ENCODE data around the gene CFAP45. TPM values are rescaled to one million over a fixed set of nuclear protein-coding genes. Genes with fewer than 3 reads are reported as not detected.
A peak's percentile ranks its signal among the peaks of the same experiment; 100 is the strongest.

CFAP45 gene
- total and polyA plus RNA-seq, 2 donors from 2014 or later: 1.0 to 14.2 TPM

GRCh38 chr1:159941591-159942560 lies 41.9 kb upstream of the CFAP45 start:
- DNase-seq: peak in 3 of 5 donors; percentile 32 to 45 (median 40)
- H3K9ac ChIP-seq (ENCODE audit: low read length in 3 of 3): no peak overlapping the region

GRCh38 chr1:159941141-159941540 lies 41.2 kb upstream of the CFAP45 start:
- intact Hi-C loops (cut with DNase I): no loop called here
- H3K27ac ChIP-seq (ENCODE audit: low read depth in 2 of 2, low read length in 2 of 2): no peak overlapping the region
- DNase-seq: peak in 2 of 5 donors; percentile 36
- H3K4me1 ChIP-seq (ENCODE audit: control insufficient read depth in 2 of 3, insufficient read depth in 2 of 3, low read depth in 1 of 3, low read length in 3 of 3): peaks cover 0 to 8% (median 0%) of the 10 kb centered on the region in 3 donors
- H3K9ac ChIP-seq (ENCODE audit: low read length in 3 of 3): no peak overlapping the region
- FAIRE-seq: no peak
- H3K9me3 ChIP-seq (ENCODE audit: control insufficient read depth in 2 of 3, insufficient read depth in 1 of 3, low read length in 3 of 3): no peaks in the 10 kb centered on the region
- no peaks in the 10 kb centered on the region for H3K36me3 ChIP-seq (ENCODE audit: control insufficient read depth in 2 of 3, insufficient read depth in 3 of 3, low read length in 3 of 3)
- TF ChIP-seq, protein P1, sequence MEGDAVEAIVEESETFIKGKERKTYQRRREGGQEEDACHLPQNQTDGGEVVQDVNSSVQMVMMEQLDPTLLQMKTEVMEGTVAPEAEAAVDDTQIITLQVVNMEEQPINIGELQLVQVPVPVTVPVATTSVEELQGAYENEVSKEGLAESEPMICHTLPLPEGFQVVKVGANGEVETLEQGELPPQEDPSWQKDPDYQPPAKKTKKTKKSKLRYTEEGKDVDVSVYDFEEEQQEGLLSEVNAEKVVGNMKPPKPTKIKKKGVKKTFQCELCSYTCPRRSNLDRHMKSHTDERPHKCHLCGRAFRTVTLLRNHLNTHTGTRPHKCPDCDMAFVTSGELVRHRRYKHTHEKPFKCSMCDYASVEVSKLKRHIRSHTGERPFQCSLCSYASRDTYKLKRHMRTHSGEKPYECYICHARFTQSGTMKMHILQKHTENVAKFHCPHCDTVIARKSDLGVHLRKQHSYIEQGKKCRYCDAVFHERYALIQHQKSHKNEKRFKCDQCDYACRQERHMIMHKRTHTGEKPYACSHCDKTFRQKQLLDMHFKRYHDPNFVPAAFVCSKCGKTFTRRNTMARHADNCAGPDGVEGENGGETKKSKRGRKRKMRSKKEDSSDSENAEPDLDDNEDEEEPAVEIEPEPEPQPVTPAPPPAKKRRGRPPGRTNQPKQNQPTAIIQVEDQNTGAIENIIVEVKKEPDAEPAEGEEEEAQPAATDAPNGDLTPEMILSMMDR (IDR thresholded peaks at IDR 0.05; ENCODE audit: borderline replicate concordance, extremely low read depth, insufficient read depth): no peak
- no peaks in the 10 kb centered on the region for H3K27me3 ChIP-seq (ENCODE audit: control insufficient read depth, insufficient read depth, low read length)
- no peak overlapping the region for H3K4me3 ChIP-seq (ENCODE audit: low read length in 3 of 3)

More at GRCh38 chr1:159941591-159942560, 41.9 kb upstream of the CFAP45 start:
- Histone ChIP-seq H3K4me1 (ENCODE audit: control insufficient read depth in 2 of 3, insufficient read depth in 2 of 3, low read depth in 1 of 3, low read length in 3 of 3) (peaks cover 0 to 5% (median 0%) of the 10 kb centered on the region in 3 donors), H3K27ac (ENCODE audit: low read depth in 2 of 2, low read length in 2 of 2) (no peak overlapping the region), H3K36me3 (ENCODE audit: control insufficient read depth in 2 of 3, insufficient read depth in 3 of 3, low read length in 3 of 3) (no peaks in the 10 kb centered on the region), H3K27me3 (ENCODE audit: control insufficient read depth, insufficient read depth, low read length) (no peaks in the 10 kb centered on the region), H3K9me3 (ENCODE audit: control insufficient read depth in 2 of 3, insufficient read depth in 1 of 3, low read length in 3 of 3) (no peaks in the 10 kb centered on the region), H3K4me3 (ENCODE audit: low read length in 3 of 3) (no peak overlapping the region)
- intact Hi-C loops (cut with DNase I): no loop called here
- TF ChIP-seq, protein P1 (IDR thresholded peaks at IDR 0.05; ENCODE audit: borderline replicate concordance, extremely low read depth, insufficient read depth): no peak
- no peak for FAIRE-seq

GRCh38 chr1:159940006-159940620 lies 40.1 kb upstream of the CFAP45 start:
- intact Hi-C loops (cut with DNase I): no loop called here
- TF ChIP-seq, protein P1 (IDR thresholded peaks at IDR 0.05; ENCODE audit: borderline replicate concordance, extremely low read depth, insufficient read depth): no peak
- Histone ChIP-seq H3K27ac (ENCODE audit: low read depth in 2 of 2, low read length in 2 of 2) (no peak overlapping the region), H3K36me3 (ENCODE audit: control insufficient read depth in 2 of 3, insufficient read depth in 3 of 3, low read length in 3 of 3) (no peaks in the 10 kb centered on the region), H3K27me3 (ENCODE audit: control insufficient read depth, insufficient read depth, low read length) (no peaks in the 10 kb centered on the region), H3K4me3 (ENCODE audit: low read length in 3 of 3) (no peak overlapping the region), H3K9ac (ENCODE audit: low read length in 3 of 3) (no peak overlapping the region), H3K4me1 (ENCODE audit: control insufficient read depth in 2 of 3, insufficient read depth in 2 of 3, low read depth in 1 of 3, low read length in 3 of 3) (peaks cover 0 to 4% (median 0%) of the 10 kb centered on the region in 3 donors), H3K9me3 (ENCODE audit: control insufficient read depth in 2 of 3, insufficient read depth in 1 of 3, low read length in 3 of 3) (no peaks in the 10 kb centered on the region)
- FAIRE-seq (no peak), DNase-seq (no peak)

All from kidney (tissue), 14 donors.